ENCODE measurements around the gene TMPRSS6.

Gene TMPRSS6

GRCh38 chr22:37153901-37154300, 44.4 kb upstream of the TMPRSS6 start:
- DNase-seq (ENCODE audit: low read depth) = no peak
- H3K4me3 ChIP-seq (ENCODE audit: low read depth, low read length) = no peak overlapping the region
- no peak for TF ChIP-seq CTCF (IDR thresholded peaks at IDR 0.05; ENCODE audit: low read depth, low read length, missing control alignments)

- no peak for DNase-seq (ENCODE audit: low read depth)
- H3K4me3 ChIP-seq (ENCODE audit: low read depth, low read length) = no peak overlapping the region
- TF ChIP-seq CTCF (IDR thresholded peaks at IDR 0.05; ENCODE audit: low read depth, low read length, missing control alignments) = no peak
Measured at GRCh38 chr22:37151401-37151800, 41.9 kb upstream of the TMPRSS6 start.

GRCh38 chr22:37150701-37151100, 41.2 kb upstream of the TMPRSS6 start:
- no peak for DNase-seq (ENCODE audit: low read depth)
- TF ChIP-seq CTCF (IDR thresholded peaks at IDR 0.05; ENCODE audit: low read depth, low read length, missing control alignments) = no peak
- H3K4me3 ChIP-seq (ENCODE audit: low read depth, low read length) = no peak overlapping the region

- DNase-seq (ENCODE audit: low read depth) = no peak
- TF ChIP-seq CTCF (IDR thresholded peaks at IDR 0.05; ENCODE audit: low read depth, low read length, missing control alignments) = no peak
- H3K4me3 ChIP-seq (ENCODE audit: low read depth, low read length) = peak overlapping the region; percentile 70
Measured at GRCh38 chr22:37148742-37149665, 39.5 kb upstream of the TMPRSS6 start.

- TF ChIP-seq CTCF (IDR thresholded peaks at IDR 0.05; ENCODE audit: low read depth, low read length, missing control alignments) = peak; percentile 19
- no peak for DNase-seq (ENCODE audit: low read depth)
- H3K4me3 ChIP-seq (ENCODE audit: low read depth, low read length) = peak overlapping the region; percentile 70
Measured at GRCh38 chr22:37148031-37148651, 38.6 kb upstream of the TMPRSS6 start.

- peak overlapping the region; percentile 70 for H3K4me3 ChIP-seq (ENCODE audit: low read depth, low read length)
- TF ChIP-seq CTCF (IDR thresholded peaks at IDR 0.05; ENCODE audit: low read depth, low read length, missing control alignments) = no peak
- DNase-seq (ENCODE audit: low read depth) = no peak
Measured at GRCh38 chr22:37147186-37147990, 37.9 kb upstream of the TMPRSS6 start.
